Ovary (tissue), 9 donors: ENCODE data around the gene GLDN. TPM values are rescaled to one million over a fixed set of nuclear protein-coding genes. Genes with fewer than 3 reads are reported as not detected.

Experiments
- DNase-seq, 5 donors: peaks; one replicate each; pipeline ENCODE4 v3.0.0-alpha.2; 2019 to 2020
- H3K27ac ChIP-seq, 2 donors: fragments of 200-600 bp; one replicate each; pipeline versions ENCODE4 v1.5.1 to v1.8.0; 2019 to 2022
- H3K27me3 ChIP-seq: fragments of 200-600 bp; one replicate; pipeline ENCODE4 v1.8.0; 2022
- H3K36me3 ChIP-seq: fragments of 200-600 bp; sonication (generic); one replicate; pipeline ENCODE4 v1.5.1; 2019
- H3K4me1 ChIP-seq: one replicate; pipeline ENCODE4 v1.8.1; 2013; ENCODE audit warnings: mild to moderate bottlenecking, moderate library complexity; ENCODE audit not compliant: insufficient read depth
- H3K4me3 ChIP-seq: fragments of 200-600 bp; sonication (generic); one replicate; pipeline ENCODE4 v1.5.1; 2017
- H3K9me3 ChIP-seq, 2 donors: fragments of 200-600 bp in 1 of 2; sonication (generic) in 1 of 2; one replicate each; pipeline versions ENCODE4 v1.5.1 to v1.8.1; 2013 to 2019; ENCODE audit warnings: mild to moderate bottlenecking in 1 of 2, moderate library complexity in 1 of 2
- CTCF ChIP-seq, 3 donors: fragments of 450-650 bp in 2 of 3; fragments of 200-600 bp in 1 of 3; IDR thresholded peaks; one replicate each; pipeline versions ENCODE4 v1.5.1 to v1.8.0; 2016 to 2022; ENCODE audit warnings: antibody characterized with exemption in 3 of 3, mild to moderate bottlenecking in 1 of 3
- EP300 ChIP-seq: sonication (generic); formaldehyde crosslinking; IDR thresholded peaks from one replicate; pipeline ENCODE4 v1.6.1; 2017; ENCODE audit warnings: antibody characterized with exemption
- POLR2A ChIP-seq: fragments of 450-650 bp; IDR thresholded peaks from one replicate; pipeline ENCODE4 v1.6.1; 2017; ENCODE audit warnings: antibody characterized with exemption, mild to moderate bottlenecking, moderate library complexity
- WGBS, 3 donors: extraction: QIAGEN DNeasy Blood & Tissue Kit in 1 of 3; methylation state at CpG; one replicate each; pipeline versions ENCODE4 v1.1.5 to v1.1.7; 2013 to 2017; 5-methylcytosine and 5-hydroxymethylcytosine counted together
- intact Hi-C, 4 donors: fragments of 100-400 bp; cut with DNase I; formaldehyde crosslinking; loops; one replicate each; pipeline versions ENCODE4 v1.11.0 to v1.15.1; 2022 to 2023
- polyA plus RNA-seq, 2 donors: library from polyadenylated mRNA; stranded (reverse); fragments of 200-250 nt in 1 of 2; fragments of 350-450 nt in 1 of 2; fragmentation: Illumina TruSeq in 1 of 2; extraction: RNeasy Lipid Tissue Mini Kit (QIAGEN cat#74804) in 1 of 2; gene quantifications; one replicate each; pipeline ENCODE4 v1.2.3, GENCODE V29; 2013 to 2014
- total RNA-seq, 7 donors: library from RNA; depleted of rRNA in 2 of 7; stranded (reverse); fragments of >200 nt in 2 of 7; fragmentation: NEBNext Ultra II Directional in 3 of 7; extraction: Animal tissue kit (Norgen Biotek cat#: 25700) in 3 of 7; gene quantifications; one replicate each; pipeline versions ENCODE4 v1.1.0 to v1.2.4, GENCODE V29; 2016 to 2023
- donor health status: DM: no; HTN: no; CAD: no; lungs with moderate emphysema.
- donor health status: DM: no; HTN: no; CAD: no.
- donor health status: Bipolar disorder and iron deficiency.
- donor health status: DM: yes; HTN: yes; CAD: no.
- donor health status: DM: no; HTN: no; CAD: no.
- donor health status: DM: yes; HTN: yes; CAD: no.

GLDN gene
- total and polyA plus RNA-seq, 9 donors = 0.33 to 10.3 (median 2.3) TPM; not detected in 1

DNA sequence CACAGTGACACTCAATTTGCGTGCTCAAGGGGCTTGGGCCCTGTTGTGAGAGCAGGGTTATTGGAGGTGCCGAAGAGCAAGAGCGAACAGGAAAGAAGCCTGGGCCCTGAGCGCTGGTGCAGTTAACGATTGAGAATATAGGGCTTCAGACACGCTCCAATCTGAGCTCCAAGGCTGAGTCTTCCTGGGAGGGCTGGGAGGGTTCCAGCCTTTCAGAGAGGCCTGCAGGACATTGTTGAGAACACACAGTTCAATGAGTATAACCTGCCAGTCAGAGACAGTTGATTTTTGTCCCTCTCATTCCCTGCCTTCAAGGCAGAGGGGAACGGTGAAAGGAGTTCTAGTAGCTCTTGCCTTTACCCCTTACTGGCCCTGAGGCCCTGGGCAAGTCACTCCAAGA, 47.3 kb downstream of the GLDN start:
- no peaks in the 10 kb centered on the region for H3K36me3 ChIP-seq
- 85 to 87% (median 87%) methylated on average over 7 of the region's 7 CpGs for WGBS, 3 donors
- intact Hi-C loops = loop anchor here in 1 of 4 donors (10.0 kb wide), 2 partner anchors 104 to 224 kb away; no protein-coding TSS in a partner anchor
- TF ChIP-seq EP300 (no peak), POLR2A (no peak), CTCF (IDR thresholded peaks at IDR 0.05) (no peak)
- no peak for DNase-seq
- no peak overlapping the region for H3K27ac ChIP-seq
- H3K4me3 ChIP-seq = no peak overlapping the region
- H3K4me1 ChIP-seq = peaks cover 6% of the 10 kb centered on the region
- H3K27me3 ChIP-seq = no peaks in the 10 kb centered on the region
- no peaks in the 10 kb centered on the region for H3K9me3 ChIP-seq

DNA sequence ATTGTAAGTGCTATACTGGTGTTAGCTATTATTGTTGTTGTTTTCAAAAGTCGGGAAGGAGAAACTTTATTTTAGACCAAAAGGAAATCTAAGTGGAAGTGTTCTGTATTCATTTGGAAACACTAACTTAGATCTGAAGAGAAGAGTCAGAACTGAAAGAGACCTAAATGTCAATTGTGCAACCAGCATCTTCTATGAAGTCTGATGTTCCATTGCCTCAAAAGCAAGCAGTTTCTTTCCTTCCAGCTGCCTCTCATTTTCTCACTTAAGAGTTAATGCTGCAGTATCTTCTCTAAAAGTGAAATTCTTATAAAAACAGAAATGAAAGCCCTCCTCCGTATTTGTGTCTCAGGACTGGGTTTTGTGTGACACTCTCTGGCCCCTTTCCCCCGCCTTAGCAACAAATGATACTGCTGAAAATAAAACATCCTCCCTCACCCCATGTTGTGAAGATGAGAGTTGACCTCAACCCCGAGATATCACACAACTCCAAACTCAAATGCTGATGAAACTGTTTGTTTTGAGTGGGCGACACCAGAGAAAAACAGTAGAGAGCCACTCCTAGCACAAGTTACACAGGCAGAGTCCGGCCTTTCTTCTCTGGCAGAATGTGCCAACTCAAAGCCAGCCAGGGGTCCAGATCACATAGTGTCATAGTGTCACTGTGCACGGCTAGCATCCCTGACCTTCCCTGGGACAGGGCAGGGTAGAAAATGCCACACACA, 48.9 kb downstream of the GLDN start:
- peaks cover 6% of the 10 kb centered on the region for H3K4me1 ChIP-seq
- TF ChIP-seq CTCF (IDR thresholded peaks at IDR 0.05) = no peak
- no peak overlapping the region for H3K4me3 ChIP-seq
- no peaks in the 10 kb centered on the region for H3K36me3 ChIP-seq
- H3K27ac ChIP-seq = peak overlapping the region in 1 of 2 donors; percentile 16
- no peaks in the 10 kb centered on the region for H3K27me3 ChIP-seq
- 13 to 38% (median 25%) methylated on average over 7 of the region's 7 CpGs for WGBS, 3 donors
- intact Hi-C loops = loop anchor here in 1 of 4 donors (10.0 kb wide), 1 partner anchor 156 kb away; no protein-coding TSS in a partner anchor
- H3K9me3 ChIP-seq = no peaks in the 10 kb centered on the region
- peak in 1 of 5 donors; percentile 28 for DNase-seq

DNA sequence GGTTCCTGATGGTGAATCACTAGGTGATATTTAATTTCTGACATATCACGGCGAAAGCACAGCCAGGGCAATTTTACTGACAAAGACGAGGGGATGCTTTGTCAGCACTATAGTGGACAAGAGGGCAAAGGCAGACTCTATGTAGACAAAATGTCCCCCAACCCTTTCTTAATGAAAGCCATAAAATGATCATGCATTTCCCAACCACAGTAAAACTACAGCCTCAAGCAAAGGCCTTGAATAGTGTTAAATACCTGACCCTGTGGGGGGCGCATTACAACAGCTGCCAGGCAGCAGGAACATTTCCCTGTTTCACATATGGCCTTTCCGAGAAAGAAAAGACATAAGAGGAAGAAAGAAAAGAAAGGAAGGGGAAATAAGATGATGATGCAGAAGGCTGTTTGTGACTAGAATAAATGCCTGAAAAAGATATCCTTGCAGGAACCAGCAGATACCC, 49.5 kb downstream of the GLDN start:
- DNase-seq = no peak
- Histone ChIP-seq H3K4me3 (no peak overlapping the region), H3K4me1 (peaks cover 6% of the 10 kb centered on the region), H3K36me3 (no peaks in the 10 kb centered on the region), H3K27ac (peak overlapping the region in 1 of 2 donors; percentile 16), H3K9me3 (no peaks in the 10 kb centered on the region), H3K27me3 (no peaks in the 10 kb centered on the region)
- WGBS, 3 donors = 46 to 61% (median 53%) methylated on average over 5 of the region's 5 CpGs
- intact Hi-C loops = loop anchor here in 1 of 4 donors (10.0 kb wide), 1 partner anchor 156 kb away; no protein-coding TSS in a partner anchor
- no peak for TF ChIP-seq CTCF (IDR thresholded peaks at IDR 0.05)
- no peak for TF ChIP-seq EP300
- no peak for TF ChIP-seq POLR2A

- H3K9me3 ChIP-seq = no peaks in the 10 kb centered on the region
- no peaks in the 10 kb centered on the region for H3K4me1 ChIP-seq
- H3K27me3 ChIP-seq = no peaks in the 10 kb centered on the region
- TF ChIP-seq CTCF (IDR thresholded peaks at IDR 0.05) (no peak), EP300 (no peak), POLR2A (no peak)
- H3K4me3 ChIP-seq = no peak overlapping the region
- WGBS, 3 donors = 66 to 75% (median 75%) methylated on average over 2 of the region's 2 CpGs
- H3K27ac ChIP-seq = no peak overlapping the region
- no peaks in the 10 kb centered on the region for H3K36me3 ChIP-seq
- intact Hi-C loops = loop anchor here in 1 of 4 donors (10.0 kb wide), 1 partner anchor 162 kb away; no protein-coding TSS in a partner anchor
- DNase-seq = no peak
Observed at GRCh38 chr15:51396921-51397320, 55.5 kb downstream of the GLDN start.
